DOHH2 (cell line): Measurements from ENCODE around the gene ADAR.

Source experiments
- H3F3A ChIP-seq: fragments of 200-600 bp; sonication (generic), shearing (Covaris generic); 2 replicates; pipeline ENCODE4 v1.6.0; 2016; ENCODE audit warnings: antibody characterized with exemption, mild to moderate bottlenecking; ENCODE audit not compliant: control insufficient read depth, insufficient read depth
- H3K27ac ChIP-seq: fragments of 200-600 bp; sonication (generic); 2 replicates; pipeline ENCODE4 v1.5.1; 2014; ENCODE audit warnings: low read depth, mild to moderate bottlenecking, low read length, moderate library complexity
- H3K27me3 ChIP-seq: fragments of 200-600 bp; sonication (generic); 2 replicates; pipeline ENCODE4 v1.6.1; 2014; ENCODE audit warnings: mild to moderate bottlenecking, low read length, mixed read lengths; ENCODE audit not compliant: control insufficient read depth
- H3K36me3 ChIP-seq: fragments of 200-600 bp; sonication (generic); 2 replicates; pipeline ENCODE4 v1.6.1; 2014; ENCODE audit warnings: mild to moderate bottlenecking, low read length, moderate library complexity, mixed read lengths; ENCODE audit not compliant: control insufficient read depth
- H3K4me1 ChIP-seq: fragments of 200-600 bp; sonication (generic); 2 replicates; pipeline ENCODE4 v1.6.1; 2014; ENCODE audit warnings: mild to moderate bottlenecking, low read length, mixed read lengths; ENCODE audit not compliant: control insufficient read depth
- H3K4me2 ChIP-seq: fragments of 200-600 bp; sonication (generic); 2 replicates; pipeline ENCODE4 v1.6.0; 2014; ENCODE audit warnings: mild to moderate bottlenecking, low read length, moderate library complexity
- H3K4me3 ChIP-seq: fragments of 200-600 bp; sonication (generic); 2 replicates; pipeline ENCODE4 v1.5.1; 2014; ENCODE audit warnings: mild to moderate bottlenecking, low read length, mixed read lengths
- H3K79me2 ChIP-seq: fragments of 200-600 bp; sonication (generic); 2 replicates; pipeline ENCODE4 v1.6.1; 2014; ENCODE audit warnings: mild to moderate bottlenecking, low read length, mixed read lengths; ENCODE audit not compliant: control insufficient read depth
- H3K9me2 ChIP-seq: fragments of 200-600 bp; sonication (generic); replicated peaks from 2 replicates; pipeline ENCODE4 v1.6.1; 2014; ENCODE audit warnings: mild to moderate bottlenecking, low read length, mixed read lengths; ENCODE audit not compliant: control insufficient read depth
- H3K9me3 ChIP-seq: fragments of 200-600 bp; sonication (generic); 2 replicates; pipeline ENCODE4 v1.6.1; 2014; ENCODE audit warnings: antibody characterized with exemption, low read length, mixed read lengths; ENCODE audit not compliant: control insufficient read depth, insufficient read depth
- H4K20me1 ChIP-seq: fragments of 200-600 bp; sonication (generic); 2 replicates; pipeline ENCODE4 v1.6.0; 2014; ENCODE audit warnings: low read depth, mild to moderate bottlenecking, antibody characterized with exemption, low read length, moderate library complexity; ENCODE audit not compliant: control insufficient read depth, insufficient read depth
- EZH2phosphoT487 ChIP-seq: fragments of 200-600 bp; sonication (generic); IDR thresholded peaks from 2 replicates; pipeline ENCODE4 v1.6.1; 2017; ENCODE audit warnings: borderline replicate concordance, mild to moderate bottlenecking, antibody characterized with exemption, low read length, moderate library complexity, mixed read lengths
- TF ChIP-seq, protein P1 (sequence below): fragments of 200-600 bp; sonication (generic); IDR thresholded peaks from one replicate; pipeline ENCODE4 v1.5.1; 2014; ENCODE audit warnings: antibody characterized with exemption, mild to moderate bottlenecking, low read depth, low read length; ENCODE audit not compliant: poor library complexity, severe bottlenecking

The ADAR gene

DNA sequence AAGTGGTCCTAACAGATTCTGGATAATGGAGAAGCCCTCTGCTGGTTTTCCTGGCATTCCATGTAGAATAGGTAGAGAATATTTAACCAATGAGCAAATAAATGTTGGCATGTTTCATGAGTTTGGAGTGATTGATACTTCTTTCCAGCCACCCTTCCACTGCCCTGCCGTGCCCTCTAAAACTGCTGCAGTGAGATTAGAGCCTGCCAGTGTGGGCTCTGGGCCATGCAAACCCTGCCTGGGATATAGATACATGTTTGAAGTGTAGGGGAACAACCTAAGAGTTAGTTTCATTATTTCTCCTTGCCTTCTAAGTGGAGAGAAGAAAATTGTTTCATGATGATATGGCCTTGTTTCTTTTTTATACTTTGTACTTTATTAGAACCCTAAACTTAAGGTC, 60.0 kb downstream of the ADAR start:
- TF ChIP-seq, protein P1, sequence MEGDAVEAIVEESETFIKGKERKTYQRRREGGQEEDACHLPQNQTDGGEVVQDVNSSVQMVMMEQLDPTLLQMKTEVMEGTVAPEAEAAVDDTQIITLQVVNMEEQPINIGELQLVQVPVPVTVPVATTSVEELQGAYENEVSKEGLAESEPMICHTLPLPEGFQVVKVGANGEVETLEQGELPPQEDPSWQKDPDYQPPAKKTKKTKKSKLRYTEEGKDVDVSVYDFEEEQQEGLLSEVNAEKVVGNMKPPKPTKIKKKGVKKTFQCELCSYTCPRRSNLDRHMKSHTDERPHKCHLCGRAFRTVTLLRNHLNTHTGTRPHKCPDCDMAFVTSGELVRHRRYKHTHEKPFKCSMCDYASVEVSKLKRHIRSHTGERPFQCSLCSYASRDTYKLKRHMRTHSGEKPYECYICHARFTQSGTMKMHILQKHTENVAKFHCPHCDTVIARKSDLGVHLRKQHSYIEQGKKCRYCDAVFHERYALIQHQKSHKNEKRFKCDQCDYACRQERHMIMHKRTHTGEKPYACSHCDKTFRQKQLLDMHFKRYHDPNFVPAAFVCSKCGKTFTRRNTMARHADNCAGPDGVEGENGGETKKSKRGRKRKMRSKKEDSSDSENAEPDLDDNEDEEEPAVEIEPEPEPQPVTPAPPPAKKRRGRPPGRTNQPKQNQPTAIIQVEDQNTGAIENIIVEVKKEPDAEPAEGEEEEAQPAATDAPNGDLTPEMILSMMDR: no peak
- no peak for TF ChIP-seq EZH2phosphoT487
- H3K4me2 ChIP-seq: no peak overlapping the region
- peaks cover 7% of the 10 kb centered on the region; the same call in 1 of the 2 replicates for H4K20me1 ChIP-seq

DNA sequence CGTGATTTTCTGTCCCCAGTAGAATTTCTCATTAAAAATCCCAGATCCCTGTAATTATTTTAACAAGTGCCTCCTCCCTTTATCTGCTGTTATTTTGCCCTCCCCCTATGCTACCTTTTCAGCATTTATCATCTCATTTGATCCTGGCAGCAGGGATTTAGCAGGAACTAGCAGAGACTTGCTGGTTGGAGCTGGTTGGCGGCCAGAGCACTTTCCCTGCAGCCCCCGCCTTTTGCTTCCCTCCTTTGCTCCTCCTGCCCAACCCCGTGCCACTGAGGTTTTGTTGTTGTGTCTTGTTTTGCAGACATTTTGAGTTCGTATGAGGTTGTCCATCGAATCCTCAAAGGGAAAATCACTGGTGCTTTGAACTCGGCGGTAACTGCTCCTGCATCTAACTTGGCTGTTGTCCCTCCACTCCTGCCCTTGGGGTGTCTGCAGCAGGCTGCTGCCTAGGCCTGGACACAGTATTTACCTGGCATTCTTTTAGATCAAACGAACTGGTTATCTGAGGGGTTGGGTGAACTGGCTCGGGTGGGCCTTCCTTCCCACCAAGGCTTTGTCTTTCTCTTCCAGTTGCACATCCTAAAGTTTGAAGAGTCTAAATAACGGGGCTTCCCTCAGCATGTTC, 60.8 kb downstream of the ADAR start:
- H3K36me3 ChIP-seq: peaks cover 44% of the 10 kb centered on the region
- no peak overlapping the region for H3K4me2 ChIP-seq
- H3K27ac ChIP-seq: no peak overlapping the region
- H3K79me2 ChIP-seq: no peaks in the 10 kb centered on the region
- no peaks in the 10 kb centered on the region for H3K9me2 ChIP-seq
- 0 out of 2 replicates have a peak, but pooled peaks cover 4% of the 10 kb centered on the region for H3K27me3 ChIP-seq
- H4K20me1 ChIP-seq: peaks cover 5% of the 10 kb centered on the region; the same call in 1 of the 2 replicates
- H3K9me3 ChIP-seq: no peaks in the 10 kb centered on the region
- H3F3A ChIP-seq: peaks cover 17% of the 10 kb centered on the region; the same call in 1 of the 2 replicates
- no peaks in the 10 kb centered on the region for H3K4me1 ChIP-seq
- no peak overlapping the region for H3K4me3 ChIP-seq
- TF ChIP-seq, protein P1: no peak
- no peak for TF ChIP-seq EZH2phosphoT487

More for the DNA sequence above, 60.0 kb downstream of the ADAR start:
- Histone ChIP-seq H3K27ac (no peak overlapping the region), H3K4me3 (no peak overlapping the region), H3K27me3 (no peaks in the 10 kb centered on the region), H3K79me2 (no peaks in the 10 kb centered on the region), H3K4me1 (no peaks in the 10 kb centered on the region), H3K9me2 (no peaks in the 10 kb centered on the region), H3F3A (peaks cover 17% of the 10 kb centered on the region; the same call in 1 of the 2 replicates), H3K36me3 (peaks cover 52% of the 10 kb centered on the region), H3K9me3 (no peaks in the 10 kb centered on the region)

DNA sequence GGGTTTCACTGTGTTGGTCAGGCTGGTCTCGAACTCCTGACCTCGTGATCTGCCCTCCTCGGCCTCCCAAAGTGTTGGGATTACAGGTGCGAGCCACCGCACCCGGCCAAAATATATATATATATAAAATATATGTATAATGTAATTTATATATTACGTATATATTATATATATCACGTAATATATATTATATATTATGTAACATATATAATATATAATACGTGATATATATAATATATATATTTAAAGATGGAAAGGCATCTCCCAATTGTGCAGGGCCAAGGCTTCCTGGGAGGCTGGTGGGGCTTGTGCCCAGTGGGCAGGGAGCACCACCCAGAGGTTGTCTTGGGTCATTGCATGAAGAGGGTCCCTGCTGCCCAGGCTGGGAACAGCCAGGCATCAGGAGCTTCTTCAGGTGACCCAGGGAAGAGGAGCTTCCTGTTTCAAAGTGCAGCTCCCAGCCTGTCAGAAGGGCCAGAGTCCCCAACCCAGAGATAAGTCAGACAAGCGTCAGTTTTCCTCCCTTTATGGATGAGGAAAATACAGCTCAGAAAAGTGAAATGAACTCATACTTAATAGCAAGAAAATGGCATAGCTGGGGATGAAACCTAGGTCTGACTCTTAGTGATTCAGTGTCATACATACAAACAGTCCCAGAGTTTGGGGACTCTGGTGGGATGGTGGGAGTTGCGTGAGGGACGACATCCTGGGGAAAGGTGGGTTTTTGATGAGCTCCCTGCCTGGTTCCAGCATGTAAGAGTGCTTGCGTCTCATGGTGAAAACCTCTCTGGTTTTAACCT, 61.5 kb downstream of the ADAR start:
- Histone ChIP-seq H4K20me1 (peaks cover 4% of the 10 kb centered on the region; the same call in 1 of the 2 replicates), H3K4me2 (no peak overlapping the region), H3K9me3 (no peaks in the 10 kb centered on the region), H3K27ac (no peak overlapping the region), H3K79me2 (no peaks in the 10 kb centered on the region), H3K27me3 (0 out of 2 replicates have a peak, but pooled peaks cover 8% of the 10 kb centered on the region), H3K36me3 (peaks cover 36% of the 10 kb centered on the region), H3K9me2 (no peaks in the 10 kb centered on the region), H3K4me3 (no peak overlapping the region), H3F3A (peaks cover 17% of the 10 kb centered on the region; the same call in 1 of the 2 replicates), H3K4me1 (no peaks in the 10 kb centered on the region)
- TF ChIP-seq EZH2phosphoT487: no peak
- TF ChIP-seq, protein P1: peak; percentile 74
